ENCODE data around the gene LRIG1. TPM values are rescaled to one million over a fixed set of nuclear protein-coding genes. Genes with fewer than 3 reads are reported as not detected.

LRIG1 gene
- total RNA-seq, 1 experiment from 2014 or later: 24.1 TPM

- ChIA-PET POLR2A (ENCODE audit: low non-redundant PET) (no interaction called here), CTCF (no interaction called here)
- no peak for DNase-seq (ENCODE audit: low spot score)
- Histone ChIP-seq H3K27me3 (replicated peaks; ENCODE audit: insufficient read depth, low read depth, low read length, poor library complexity) (no peaks in the 10 kb centered on the region), H3K4me1 (ENCODE audit: insufficient read depth, low read length, poor library complexity, severe bottlenecking) (peaks cover 23% of the 10 kb centered on the region), H3K9me3 (ENCODE audit: low read depth, low read length, poor library complexity, severe bottlenecking) (no peaks in the 10 kb centered on the region), H3K4me3 (ENCODE audit: low read depth, low read length, poor library complexity, severe bottlenecking) (no peak overlapping the region), H3K36me3 (ENCODE audit: insufficient read depth, low read length, poor library complexity, severe bottlenecking) (no peaks in the 10 kb centered on the region), H3K27ac (ENCODE audit: low read depth, low read length, poor library complexity, severe bottlenecking) (no peak overlapping the region)
- BruUV-seq (replicated peaks): no TSS peak
- TF ChIP-seq CTCF (conservative IDR thresholded peaks at IDR 0.05; ENCODE audit: low read depth, low read length): no peak
- no peak for TF ChIP-seq EZH2 (IDR thresholded peaks at IDR 0.05; ENCODE audit: borderline replicate concordance, low read depth, low read length, poor library complexity, severe bottlenecking)
- intact Hi-C loops (cut with micrococcal nuclease; ENCODE audit: unreplicated experiment): no loop called here
Observed at GRCh38 chr3:66475386-66476020, 25.3 kb downstream of the LRIG1 start.

- H3K27ac ChIP-seq (ENCODE audit: low read depth, low read length, poor library complexity, severe bottlenecking): no peak overlapping the region
Observed at GRCh38 chr3:66473692-66474091, 27.1 kb downstream of the LRIG1 start.

GRCh38 chr3:66473181-66473580, 27.6 kb downstream of the LRIG1 start:
- TF ChIP-seq CTCF (conservative IDR thresholded peaks at IDR 0.05; ENCODE audit: low read depth, low read length) (no peak), EZH2 (IDR thresholded peaks at IDR 0.05; ENCODE audit: borderline replicate concordance, low read depth, low read length, poor library complexity, severe bottlenecking) (no peak)
- CTCF ChIA-PET: no interaction called here
- Histone ChIP-seq H3K9me3 (ENCODE audit: low read depth, low read length, poor library complexity, severe bottlenecking) (no peaks in the 10 kb centered on the region), H3K4me1 (ENCODE audit: insufficient read depth, low read length, poor library complexity, severe bottlenecking) (peaks cover 35% of the 10 kb centered on the region), H3K4me3 (ENCODE audit: low read depth, low read length, poor library complexity, severe bottlenecking) (peak overlapping the region; percentile 3), H3K36me3 (ENCODE audit: insufficient read depth, low read length, poor library complexity, severe bottlenecking) (no peaks in the 10 kb centered on the region), H3K27ac (ENCODE audit: low read depth, low read length, poor library complexity, severe bottlenecking) (no peak overlapping the region), H3K27me3 (replicated peaks; ENCODE audit: insufficient read depth, low read depth, low read length, poor library complexity) (no peaks in the 10 kb centered on the region)
- no TSS peak for BruUV-seq (replicated peaks)
- DNase-seq (ENCODE audit: low spot score): no peak
- POLR2A ChIA-PET (ENCODE audit: low non-redundant PET): no interaction called here
- intact Hi-C loops (cut with micrococcal nuclease; ENCODE audit: unreplicated experiment): no loop called here

More at GRCh38 chr3:66473692-66474091, 27.1 kb downstream of the LRIG1 start:
- no peaks in the 10 kb centered on the region for H3K27me3 ChIP-seq (replicated peaks; ENCODE audit: insufficient read depth, low read depth, low read length, poor library complexity)
- H3K36me3 ChIP-seq (ENCODE audit: insufficient read depth, low read length, poor library complexity, severe bottlenecking): no peaks in the 10 kb centered on the region
- no peaks in the 10 kb centered on the region for H3K9me3 ChIP-seq (ENCODE audit: low read depth, low read length, poor library complexity, severe bottlenecking)
- TF ChIP-seq EZH2 (IDR thresholded peaks at IDR 0.05; ENCODE audit: borderline replicate concordance, low read depth, low read length, poor library complexity, severe bottlenecking) (no peak), CTCF (conservative IDR thresholded peaks at IDR 0.05; ENCODE audit: low read depth, low read length) (no peak)
- CTCF ChIA-PET: no interaction called here
- H3K4me1 ChIP-seq (ENCODE audit: insufficient read depth, low read length, poor library complexity, severe bottlenecking): peaks cover 29% of the 10 kb centered on the region
- no peak overlapping the region for H3K4me3 ChIP-seq (ENCODE audit: low read depth, low read length, poor library complexity, severe bottlenecking)
- no peak for DNase-seq (ENCODE audit: low spot score)
- intact Hi-C loops (cut with micrococcal nuclease; ENCODE audit: unreplicated experiment): no loop called here
- BruUV-seq (replicated peaks): no TSS peak
- POLR2A ChIA-PET (ENCODE audit: low non-redundant PET): no interaction called here

Measured in A673 (cell line).